Measurements from ENCODE around the gene CHD5.

Gene CHD5

DNA sequence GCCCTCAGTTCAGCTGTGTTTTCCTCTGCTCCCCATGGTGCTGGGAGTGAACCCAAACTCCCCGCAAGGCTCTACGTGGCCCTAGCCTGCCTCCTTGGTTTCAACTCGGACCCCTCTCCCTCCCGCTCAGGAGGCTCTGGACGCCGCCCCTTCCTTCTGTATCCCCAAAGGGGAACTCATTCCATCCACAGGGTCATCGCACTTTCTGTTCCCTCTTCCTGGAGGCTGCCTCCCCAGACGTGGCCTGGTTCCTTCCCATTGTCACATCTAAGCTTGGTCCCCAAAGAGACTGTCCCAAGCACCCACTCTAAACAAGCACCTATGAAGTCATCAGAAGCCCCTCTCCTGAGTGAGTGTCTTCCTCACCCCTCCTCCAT lies 123.6 kb downstream of the CHD5 start:
- no peaks in the 10 kb centered on the region for H3K9me3 ChIP-seq (replicated peaks; ENCODE audit: insufficient read depth, low read length)
- no peaks in the 10 kb centered on the region for H3K27me3 ChIP-seq (replicated peaks; ENCODE audit: insufficient read depth, low read length)
- no peak overlapping the region for H3K4me2 ChIP-seq (ENCODE audit: low read depth, low read length)
- no peak overlapping the region for H3K4me3 ChIP-seq (ENCODE audit: low read length)
- no peaks in the 10 kb centered on the region for H3K4me1 ChIP-seq (ENCODE audit: low read length)
- no peaks in the 10 kb centered on the region for H3K36me3 ChIP-seq (replicated peaks; ENCODE audit: insufficient read depth, low read length)
- H3K9me2 ChIP-seq (replicated peaks; ENCODE audit: insufficient read depth, low read length): no peaks in the 10 kb centered on the region
- peaks cover 8% of the 10 kb centered on the region; the same call in 1 of the 2 replicates for H4K20me1 ChIP-seq (ENCODE audit: insufficient read depth, low read length)
- no peaks in the 10 kb centered on the region for H3K79me2 ChIP-seq (ENCODE audit: low read length)
- no peaks in the 10 kb centered on the region for H3F3A ChIP-seq (ENCODE audit: insufficient read depth, low read length)
- TF ChIP-seq EZH2 (optimal IDR thresholded peaks at IDR 0.05; ENCODE audit: low read depth, low read length): no peak
- TF ChIP-seq, protein P1, sequence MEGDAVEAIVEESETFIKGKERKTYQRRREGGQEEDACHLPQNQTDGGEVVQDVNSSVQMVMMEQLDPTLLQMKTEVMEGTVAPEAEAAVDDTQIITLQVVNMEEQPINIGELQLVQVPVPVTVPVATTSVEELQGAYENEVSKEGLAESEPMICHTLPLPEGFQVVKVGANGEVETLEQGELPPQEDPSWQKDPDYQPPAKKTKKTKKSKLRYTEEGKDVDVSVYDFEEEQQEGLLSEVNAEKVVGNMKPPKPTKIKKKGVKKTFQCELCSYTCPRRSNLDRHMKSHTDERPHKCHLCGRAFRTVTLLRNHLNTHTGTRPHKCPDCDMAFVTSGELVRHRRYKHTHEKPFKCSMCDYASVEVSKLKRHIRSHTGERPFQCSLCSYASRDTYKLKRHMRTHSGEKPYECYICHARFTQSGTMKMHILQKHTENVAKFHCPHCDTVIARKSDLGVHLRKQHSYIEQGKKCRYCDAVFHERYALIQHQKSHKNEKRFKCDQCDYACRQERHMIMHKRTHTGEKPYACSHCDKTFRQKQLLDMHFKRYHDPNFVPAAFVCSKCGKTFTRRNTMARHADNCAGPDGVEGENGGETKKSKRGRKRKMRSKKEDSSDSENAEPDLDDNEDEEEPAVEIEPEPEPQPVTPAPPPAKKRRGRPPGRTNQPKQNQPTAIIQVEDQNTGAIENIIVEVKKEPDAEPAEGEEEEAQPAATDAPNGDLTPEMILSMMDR (IDR thresholded peaks at IDR 0.05; ENCODE audit: low read length): no peak
- TF ChIP-seq EZH2phosphoT487 (IDR thresholded peaks at IDR 0.05; ENCODE audit: low read length): no peak
- DNase-seq: no peak
- no peak overlapping the region for H3K27ac ChIP-seq (ENCODE audit: low read length)
- H3K9ac ChIP-seq (ENCODE audit: low read length): no peak overlapping the region
- no peak overlapping the region for H2AFZ ChIP-seq (ENCODE audit: low read length)

DNA sequence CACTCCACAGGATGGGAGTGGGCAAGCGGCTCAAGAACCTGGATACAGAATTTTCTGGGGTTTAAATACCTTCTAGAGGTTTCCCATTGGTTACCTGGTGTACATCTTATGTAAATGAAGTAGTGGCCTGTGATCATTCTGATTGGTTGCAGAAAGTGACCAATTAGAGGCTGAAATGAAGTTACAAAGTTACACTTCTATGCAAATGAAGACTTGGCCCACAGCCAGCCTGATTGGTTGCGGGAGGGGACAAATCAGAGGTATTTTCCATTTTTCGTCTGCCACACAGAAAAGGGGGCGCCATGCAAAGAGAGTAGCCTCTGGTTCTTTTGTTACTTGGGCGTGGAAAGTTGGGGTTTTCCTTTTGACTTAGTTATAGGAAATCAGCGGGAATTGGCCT lies 125.5 kb downstream of the CHD5 start:
- Histone ChIP-seq H3K9me2 (replicated peaks; ENCODE audit: insufficient read depth, low read length) (no peaks in the 10 kb centered on the region), H3K4me3 (ENCODE audit: low read length) (no peak overlapping the region), H2AFZ (ENCODE audit: low read length) (no peak overlapping the region), H3K4me2 (ENCODE audit: low read depth, low read length) (no peak overlapping the region), H3F3A (ENCODE audit: insufficient read depth, low read length) (no peaks in the 10 kb centered on the region), H4K20me1 (ENCODE audit: insufficient read depth, low read length) (peaks cover 8% of the 10 kb centered on the region; the same call in 1 of the 2 replicates), H3K27ac (ENCODE audit: low read length) (no peak overlapping the region), H3K27me3 (replicated peaks; ENCODE audit: insufficient read depth, low read length) (no peaks in the 10 kb centered on the region), H3K4me1 (ENCODE audit: low read length) (no peaks in the 10 kb centered on the region), H3K79me2 (ENCODE audit: low read length) (no peaks in the 10 kb centered on the region), H3K9me3 (replicated peaks; ENCODE audit: insufficient read depth, low read length) (no peaks in the 10 kb centered on the region), H3K9ac (ENCODE audit: low read length) (no peak overlapping the region), H3K36me3 (replicated peaks; ENCODE audit: insufficient read depth, low read length) (no peaks in the 10 kb centered on the region)
- no peak for DNase-seq
- no peak for TF ChIP-seq EZH2phosphoT487 (IDR thresholded peaks at IDR 0.05; ENCODE audit: low read length)
- TF ChIP-seq, protein P1 (IDR thresholded peaks at IDR 0.05; ENCODE audit: low read length): no peak
- TF ChIP-seq EZH2 (optimal IDR thresholded peaks at IDR 0.05; ENCODE audit: low read depth, low read length): no peak

DNA sequence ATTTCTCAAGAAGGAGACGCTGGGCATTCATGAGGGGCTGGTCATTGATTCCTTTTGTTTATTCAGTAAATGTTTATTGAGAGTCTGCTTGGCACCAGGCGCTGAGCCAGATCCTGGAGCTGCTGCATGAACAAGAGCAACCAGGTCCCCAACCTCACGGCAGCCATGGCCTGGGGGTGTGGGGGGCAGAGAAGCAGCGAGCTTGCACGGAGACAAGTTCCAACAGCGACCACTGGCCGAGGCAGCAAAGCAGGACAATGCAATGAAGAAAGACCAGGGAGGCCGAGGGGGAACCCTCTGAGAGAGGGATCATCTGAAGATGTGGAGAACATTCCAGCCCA lies 126.9 kb downstream of the CHD5 start:
- Histone ChIP-seq H3K9me2 (replicated peaks; ENCODE audit: insufficient read depth, low read length) (no peaks in the 10 kb centered on the region), H3K4me1 (ENCODE audit: low read length) (no peaks in the 10 kb centered on the region), H3F3A (ENCODE audit: insufficient read depth, low read length) (no peaks in the 10 kb centered on the region), H3K79me2 (ENCODE audit: low read length) (no peaks in the 10 kb centered on the region), H3K4me3 (ENCODE audit: low read length) (no peak overlapping the region), H3K27ac (ENCODE audit: low read length) (no peak overlapping the region), H3K4me2 (ENCODE audit: low read depth, low read length) (no peak overlapping the region), H2AFZ (ENCODE audit: low read length) (no peak overlapping the region), H3K27me3 (replicated peaks; ENCODE audit: insufficient read depth, low read length) (no peaks in the 10 kb centered on the region), H4K20me1 (ENCODE audit: insufficient read depth, low read length) (peaks cover 8% of the 10 kb centered on the region; the same call in 1 of the 2 replicates), H3K9me3 (replicated peaks; ENCODE audit: insufficient read depth, low read length) (no peaks in the 10 kb centered on the region), H3K36me3 (replicated peaks; ENCODE audit: insufficient read depth, low read length) (no peaks in the 10 kb centered on the region), H3K9ac (ENCODE audit: low read length) (no peak overlapping the region)
- TF ChIP-seq EZH2 (optimal IDR thresholded peaks at IDR 0.05; ENCODE audit: low read depth, low read length) (no peak), EZH2phosphoT487 (IDR thresholded peaks at IDR 0.05; ENCODE audit: low read length) (no peak)
- TF ChIP-seq, protein P1 (IDR thresholded peaks at IDR 0.05; ENCODE audit: low read length): no peak
- DNase-seq: no peak

Data from MM.1S (cell line).